Neural progenitor cell (in vitro differentiated cells): ENCODE measurements around the gene BUB1B.

Experiments
- EZH2 ChIP-seq: fragments of 200-600 bp; sonication (generic); IDR thresholded peaks from 2 replicates; pipeline ENCODE4 v1.6.1; 2017; ENCODE audit warnings: antibody characterized with exemption, mild to moderate bottlenecking, moderate library complexity
- EZH2phosphoT487 ChIP-seq: fragments of 200-600 bp; sonication (generic); IDR thresholded peaks from 2 replicates; pipeline ENCODE4 v1.6.1; 2017; ENCODE audit warnings: antibody characterized with exemption
- TF ChIP-seq, protein P1 (sequence below): fragments of 200-600 bp; sonication (generic); IDR thresholded peaks from 2 replicates; pipeline ENCODE4 v1.5.1; 2017; ENCODE audit warnings: antibody characterized with exemption, mild to moderate bottlenecking

DNA sequence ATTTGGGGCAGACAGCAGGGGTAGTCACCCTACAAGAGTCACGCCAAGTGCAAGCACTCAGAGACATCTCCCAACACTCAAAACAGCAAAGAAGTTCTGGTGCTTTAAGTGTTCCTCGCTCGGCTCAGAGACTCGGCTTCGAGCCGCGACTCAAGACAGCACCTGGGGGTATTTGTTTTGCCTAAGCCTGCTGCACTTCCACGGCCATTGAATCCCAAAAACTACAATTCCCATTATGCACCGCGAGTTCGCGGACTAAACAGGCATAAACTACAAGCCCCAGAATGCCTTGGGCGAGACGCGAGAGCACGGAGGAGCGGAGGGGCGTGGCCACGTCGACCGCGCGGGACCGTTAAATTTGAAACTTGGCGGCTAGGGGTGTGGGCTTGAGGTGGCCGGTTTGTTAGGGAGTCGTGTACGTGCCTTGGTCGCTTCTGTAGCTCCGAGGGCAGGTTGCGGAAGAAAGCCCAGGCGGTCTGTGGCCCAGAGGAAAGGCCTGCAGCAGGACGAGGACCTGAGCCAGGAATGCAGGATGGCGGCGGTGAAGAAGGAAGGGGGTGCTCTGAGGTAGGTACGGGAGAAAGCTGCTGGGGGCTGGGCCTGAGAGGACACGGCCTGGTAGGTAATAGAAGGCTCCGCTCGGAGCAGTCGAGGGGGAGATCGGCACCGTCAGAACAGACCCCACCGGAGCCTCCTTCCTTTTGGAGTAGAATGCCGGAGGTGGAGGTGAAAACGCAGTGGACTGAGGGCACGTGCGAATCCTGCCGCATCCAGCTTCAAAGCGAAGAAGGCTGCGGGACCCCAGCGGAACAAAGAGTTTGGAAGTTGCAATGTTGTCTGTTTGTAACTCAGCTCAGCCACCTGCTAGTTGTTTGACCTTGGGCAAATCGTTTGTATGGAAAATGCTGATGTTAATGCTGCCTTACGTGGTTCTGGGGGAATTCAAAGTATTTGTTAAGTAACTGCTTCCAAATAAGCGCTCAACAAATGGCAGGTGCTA, at the start of gene BUB1B:
- TF ChIP-seq, protein P1, sequence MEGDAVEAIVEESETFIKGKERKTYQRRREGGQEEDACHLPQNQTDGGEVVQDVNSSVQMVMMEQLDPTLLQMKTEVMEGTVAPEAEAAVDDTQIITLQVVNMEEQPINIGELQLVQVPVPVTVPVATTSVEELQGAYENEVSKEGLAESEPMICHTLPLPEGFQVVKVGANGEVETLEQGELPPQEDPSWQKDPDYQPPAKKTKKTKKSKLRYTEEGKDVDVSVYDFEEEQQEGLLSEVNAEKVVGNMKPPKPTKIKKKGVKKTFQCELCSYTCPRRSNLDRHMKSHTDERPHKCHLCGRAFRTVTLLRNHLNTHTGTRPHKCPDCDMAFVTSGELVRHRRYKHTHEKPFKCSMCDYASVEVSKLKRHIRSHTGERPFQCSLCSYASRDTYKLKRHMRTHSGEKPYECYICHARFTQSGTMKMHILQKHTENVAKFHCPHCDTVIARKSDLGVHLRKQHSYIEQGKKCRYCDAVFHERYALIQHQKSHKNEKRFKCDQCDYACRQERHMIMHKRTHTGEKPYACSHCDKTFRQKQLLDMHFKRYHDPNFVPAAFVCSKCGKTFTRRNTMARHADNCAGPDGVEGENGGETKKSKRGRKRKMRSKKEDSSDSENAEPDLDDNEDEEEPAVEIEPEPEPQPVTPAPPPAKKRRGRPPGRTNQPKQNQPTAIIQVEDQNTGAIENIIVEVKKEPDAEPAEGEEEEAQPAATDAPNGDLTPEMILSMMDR = no peak
- TF ChIP-seq EZH2phosphoT487 (no peak), EZH2 (no peak)
